GM12878 (cell line): ENCODE data around the gene PVALEF. TPM values are rescaled to one million over a fixed set of nuclear protein-coding genes. Genes with fewer than 3 reads are reported as not detected.

Experiments used
- ATAC-seq: fragments of 200-7000 bp; cut with Tn5 transposase; 3 replicates; pipeline ENCODE4 v1.9.1; 2020; ENCODE audit warnings: mild to moderate bottlenecking, moderate library complexity
- BruUV-seq: library from RNA; stranded (reverse); fragments of 400-500 nt; replicated peaks from 2 replicates; lab custom pipeline; 2021; lab: Mats Ljungman, UMichigan
- CTCF ChIA-PET: fragments of 300-600 bp; sonication (Branson Sonifier 250); formaldehyde crosslinking; extraction: SDS; loops from one replicate; lab custom pipeline; 2021; ENCODE audit warnings: inconsistent platforms; lab: Yijun Ruan, JAX
- POLR2A ChIA-PET: fragments of 350-600 bp; formaldehyde crosslinking; extraction: SDS; loops from one replicate; lab custom pipeline; 2021; ENCODE audit warnings: inconsistent platforms; lab: Charles Lee
- RAD21 ChIA-PET: fragments of 300-600 bp; sonication (Branson Sonifier 250); formaldehyde crosslinking; loops from one replicate; lab custom pipeline; 2023; ENCODE audit warnings: antibody characterized with exemption; ENCODE audit not compliant: unreplicated experiment; lab: Charles Lee
- SMC1A ChIA-PET: fragments of 300-600 bp; sonication (Branson Sonifier 250); formaldehyde crosslinking; loops from one replicate; lab custom pipeline; 2023; ENCODE audit not compliant: unreplicated experiment, uncharacterized antibody; lab: Charles Lee
- DNase-seq: peaks from one replicate; pipeline ENCODE4 v3.0.0-alpha.2; 2011; ENCODE audit warnings: low read depth, low spot score
- FAIRE-seq: peaks from 3 replicates; lab custom pipeline; 2011; peaks lifted over from hg19 to GRCh38; lab: Jason Lieb, UNC
- H2AFZ ChIP-seq: 2 replicates; pipeline ENCODE4 v1.6.0; 2011; ENCODE audit warnings: low read depth, low read length, control low read depth; ENCODE audit not compliant: control insufficient read depth
- H3K27ac ChIP-seq: 2 replicates; pipeline ENCODE4 v1.5.1; 2011; ENCODE audit warnings: control low read depth; ENCODE audit not compliant: control insufficient read depth, insufficient read depth
- H3K27me3 ChIP-seq, 2 experiments: replicated peaks in 1 of 2; 2 replicates each; pipeline versions ENCODE4 v1.6.0 to v1.6.1; 2011; ENCODE audit warnings: low read length in 1 of 2; ENCODE audit not compliant: control insufficient read depth in 2 of 2, insufficient read depth in 2 of 2
- H3K36me3 ChIP-seq, 2 experiments: 2 replicates each; pipeline ENCODE4 v1.5.1; 2011; ENCODE audit warnings: low read length in 1 of 2; ENCODE audit not compliant: control insufficient read depth in 2 of 2, insufficient read depth in 2 of 2
- H3K4me1 ChIP-seq: 2 replicates; pipeline ENCODE4 v1.6.1; 2011; ENCODE audit warnings: mild to moderate bottlenecking, low read length, moderate library complexity, mixed read lengths; ENCODE audit not compliant: control insufficient read depth, insufficient read depth
- H3K4me2 ChIP-seq: 2 replicates; pipeline ENCODE4 v1.6.0; 2011; ENCODE audit warnings: control low read depth; ENCODE audit not compliant: control insufficient read depth, insufficient read depth
- H3K4me3 ChIP-seq: fragments of 200-600 bp; sonication (generic); 2 replicates; pipeline ENCODE4 v1.5.1; 2016
- H3K79me2 ChIP-seq: 2 replicates; pipeline ENCODE4 v1.6.0; 2011; ENCODE audit warnings: low read length; ENCODE audit not compliant: control insufficient read depth, insufficient read depth
- H3K9ac ChIP-seq: 2 replicates; pipeline ENCODE4 v1.8.0; 2011; ENCODE audit warnings: low read length, control low read depth, mixed read lengths; ENCODE audit not compliant: control insufficient read depth, insufficient read depth
- H3K9me3 ChIP-seq: replicated peaks from 3 replicates; pipeline ENCODE4 v1.5.1; 2011; ENCODE audit warnings: mild to moderate bottlenecking, low read length; ENCODE audit not compliant: control insufficient read depth, insufficient read depth
- H4K20me1 ChIP-seq: 2 replicates; pipeline ENCODE4 v1.6.0; 2011; ENCODE audit not compliant: control insufficient read depth, insufficient read depth
- CHD2 ChIP-seq: IDR thresholded peaks from 2 replicates; pipeline ENCODE4 v1.6.1; 2011; ENCODE audit warnings: low read depth, low read length, improper control_type of control experiment, borderline replicate concordance
- CHD4 ChIP-seq: fragments of 200-600 bp; sonication (generic); IDR thresholded peaks from 2 replicates; pipeline ENCODE4 v1.6.1; 2016; ENCODE audit warnings: mild to moderate bottlenecking
- CREM ChIP-seq: IDR thresholded peaks from 2 replicates; pipeline ENCODE4 v1.6.1; 2014; ENCODE audit warnings: antibody characterized with exemption, low read depth
- HDAC6 ChIP-seq: fragments of 200-600 bp; sonication (generic); IDR thresholded peaks from one replicate; pipeline ENCODE4 v1.8.0; 2017; ENCODE audit warnings: antibody characterized with exemption; ENCODE audit not compliant: unreplicated experiment
- IKZF1 ChIP-seq: fragments of 450-650 bp; conservative IDR thresholded peaks from 2 replicates; pipeline ENCODE4 v1.6.1; 2017; ENCODE audit warnings: antibody characterized with exemption, mild to moderate bottlenecking
- IRF4 ChIP-seq: IDR thresholded peaks from 2 replicates; pipeline ENCODE4 v1.6.1; 2011; ENCODE audit warnings: low read depth, low read length
- NR2C1 ChIP-seq: fragments of 450-650 bp; IDR thresholded peaks from 2 replicates; pipeline ENCODE4 v1.6.1; 2017; ENCODE audit warnings: antibody characterized with exemption, mild to moderate bottlenecking, moderate library complexity
- POLR2AphosphoS5 ChIP-seq: IDR thresholded peaks from 2 replicates; pipeline ENCODE4 v1.6.1; 2011; ENCODE audit warnings: mild to moderate bottlenecking, low read length, inconsistent platforms
- RAD51 ChIP-seq: fragments of 450-650 bp; IDR thresholded peaks from 2 replicates; pipeline ENCODE4 v1.6.1; 2016; ENCODE audit warnings: moderate library complexity, mild to moderate bottlenecking, inconsistent platforms
- SMAD5 ChIP-seq: IDR thresholded peaks from 2 replicates; pipeline ENCODE4 v1.6.1; 2016; ENCODE audit warnings: antibody characterized with exemption, low read depth
- SMC3 ChIP-seq: IDR thresholded peaks from 2 replicates; pipeline ENCODE4 v1.6.1; 2011; ENCODE audit warnings: low read length, improper control_type of control experiment, borderline replicate concordance
- SPI1 ChIP-seq: IDR thresholded peaks from 2 replicates; pipeline ENCODE4 v1.6.1; 2011; ENCODE audit warnings: low read depth, mild to moderate bottlenecking, low read length, moderate library complexity, borderline replicate concordance; ENCODE audit not compliant: insufficient read depth
- TCF7 ChIP-seq: IDR thresholded peaks from 2 replicates; pipeline ENCODE4 v1.6.1; 2014; ENCODE audit warnings: antibody characterized with exemption, borderline replicate concordance
- WGBS: methylation state at CpG from one replicate; pipeline ENCODE4 v1.1.6; 2016; ENCODE audit warnings: low lambda C conversion rate; ENCODE audit not compliant: insufficient replicate concordance, insufficient coverage; ENCODE audit errors: missing lambda C conversion rate; 5-methylcytosine and 5-hydroxymethylcytosine counted together
- in situ Hi-C: fragments of 300-500 bp; cut with MboI; formaldehyde crosslinking; loops from 9 replicates; pipeline ENCODE4 v1.14.3; 2018; ENCODE audit warnings: mixed read lengths
- intact Hi-C: fragments of 100-400 bp; cut with micrococcal nuclease; formaldehyde crosslinking; loops from one replicate; pipeline ENCODE4 v1.14.2; 2022; ENCODE audit not compliant: unreplicated experiment
- polyA plus RNA-seq, 11 experiments: library from polyadenylated mRNA; depleted of rRNA in 4 of 11; unstranded in 6 of 11; stranded (reverse) in 5 of 11; fragments of >200 nt; fragmentation: Nextera tagmentation in 4 of 11; fragmentation: Illumina TruSeq in 1 of 11; extraction: Ambion mirVana in 4 of 11; extraction: Trizol in 1 of 11; gene quantifications; 1 replicate in 1 of 11; 2 replicates in 10 of 11; pipeline versions ENCODE4 v1.2.1 to v1.2.3, GENCODE V29; 2011 to 2016; ENCODE audit warnings: inconsistent platforms in 2 of 11, missing spikeins in 2 of 11, low read depth in 1 of 11
- total RNA-seq, 4 experiments: library from RNA; depleted of rRNA in 3 of 4; stranded (reverse); fragments of >200 nt in 3 of 4; fragmentation: Illumina TruSeq in 1 of 4; extraction: Trizol in 1 of 4; gene quantifications; 2 replicates each; pipeline versions ENCODE4 v1.2.1 to v1.2.3, GENCODE V29; 2013 to 2021
- TF ChIP-seq, protein P1 (sequence below): IDR thresholded peaks from 2 replicates; pipeline ENCODE4 v1.6.1; 2011; ENCODE audit warnings: borderline replicate concordance, low read depth, mild to moderate bottlenecking, moderate library complexity, mixed read lengths, low read length; ENCODE audit not compliant: insufficient read depth; ENCODE audit errors: extremely low read length
- TF ChIP-seq, protein P2 (sequence below): fragments of 450-650 bp; IDR thresholded peaks from 2 replicates; pipeline ENCODE4 v1.6.1; 2017; ENCODE audit warnings: mild to moderate bottlenecking
- TF ChIP-seq, protein P3 (sequence below): fragments of 450-650 bp; formaldehyde crosslinking; IDR thresholded peaks from 2 replicates; pipeline ENCODE4 v1.4.0; 2022; ENCODE audit warnings: mild to moderate bottlenecking, moderate library complexity
- TF ChIP-seq, protein P4 (sequence below): IDR thresholded peaks from 2 replicates; pipeline ENCODE4 v1.6.1; 2012; ENCODE audit warnings: low read depth, low read length, improper control_type of control experiment

Gene PVALEF
- total and polyA plus RNA-seq, 10 of the 15 experiments (the other 5 are each of a cell fraction or from before 2014, with no cell fraction given), result not detected

DNA sequence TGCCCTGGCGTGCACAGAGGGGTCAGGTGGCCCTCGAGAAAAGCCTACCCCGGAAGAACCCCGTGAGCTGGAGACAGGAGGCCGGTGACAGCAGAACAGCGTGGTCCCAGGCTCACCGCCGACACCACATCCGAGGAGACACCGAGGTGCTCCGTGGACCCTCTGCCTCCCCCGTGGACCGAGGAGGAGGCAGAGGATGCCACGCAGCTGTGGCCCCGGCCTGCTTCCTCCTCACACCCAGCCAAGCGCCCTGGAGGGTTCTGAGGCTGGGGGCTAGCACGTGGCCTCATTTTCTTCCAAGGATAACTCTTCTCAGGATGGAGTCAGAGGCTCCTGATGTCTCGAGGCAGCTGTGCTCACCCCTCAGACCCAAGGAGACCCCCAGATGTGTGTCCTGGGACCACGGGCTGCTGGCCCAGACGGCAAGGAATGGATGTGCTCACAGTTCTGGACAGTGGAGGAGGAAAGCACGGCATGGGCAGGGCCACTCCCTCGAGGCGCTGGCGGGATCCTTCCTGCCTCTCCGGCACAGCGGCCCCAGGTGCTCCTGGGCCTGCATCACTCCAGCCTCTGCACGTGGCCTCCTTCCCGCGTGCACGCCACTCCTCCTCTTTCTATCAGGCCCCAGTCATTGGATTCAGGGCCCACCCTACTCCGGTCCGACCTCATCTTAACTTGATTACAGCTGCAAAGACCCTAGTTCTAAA is 4.4 kb upstream of the PVALEF start (continued):
- no peak for TF ChIP-seq CREM
- TF ChIP-seq, protein P1, sequence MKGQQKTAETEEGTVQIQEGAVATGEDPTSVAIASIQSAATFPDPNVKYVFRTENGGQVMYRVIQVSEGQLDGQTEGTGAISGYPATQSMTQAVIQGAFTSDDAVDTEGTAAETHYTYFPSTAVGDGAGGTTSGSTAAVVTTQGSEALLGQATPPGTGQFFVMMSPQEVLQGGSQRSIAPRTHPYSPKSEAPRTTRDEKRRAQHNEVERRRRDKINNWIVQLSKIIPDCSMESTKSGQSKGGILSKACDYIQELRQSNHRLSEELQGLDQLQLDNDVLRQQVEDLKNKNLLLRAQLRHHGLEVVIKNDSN, result no peak
- TF ChIP-seq, protein P2, sequence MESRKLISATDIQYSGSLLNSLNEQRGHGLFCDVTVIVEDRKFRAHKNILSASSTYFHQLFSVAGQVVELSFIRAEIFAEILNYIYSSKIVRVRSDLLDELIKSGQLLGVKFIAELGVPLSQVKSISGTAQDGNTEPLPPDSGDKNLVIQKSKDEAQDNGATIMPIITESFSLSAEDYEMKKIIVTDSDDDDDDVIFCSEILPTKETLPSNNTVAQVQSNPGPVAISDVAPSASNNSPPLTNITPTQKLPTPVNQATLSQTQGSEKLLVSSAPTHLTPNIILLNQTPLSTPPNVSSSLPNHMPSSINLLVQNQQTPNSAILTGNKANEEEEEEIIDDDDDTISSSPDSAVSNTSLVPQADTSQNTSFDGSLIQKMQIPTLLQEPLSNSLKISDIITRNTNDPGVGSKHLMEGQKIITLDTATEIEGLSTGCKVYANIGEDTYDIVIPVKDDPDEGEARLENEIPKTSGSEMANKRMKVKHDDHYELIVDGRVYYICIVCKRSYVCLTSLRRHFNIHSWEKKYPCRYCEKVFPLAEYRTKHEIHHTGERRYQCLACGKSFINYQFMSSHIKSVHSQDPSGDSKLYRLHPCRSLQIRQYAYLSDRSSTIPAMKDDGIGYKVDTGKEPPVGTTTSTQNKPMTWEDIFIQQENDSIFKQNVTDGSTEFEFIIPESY, result no peak

DNA sequence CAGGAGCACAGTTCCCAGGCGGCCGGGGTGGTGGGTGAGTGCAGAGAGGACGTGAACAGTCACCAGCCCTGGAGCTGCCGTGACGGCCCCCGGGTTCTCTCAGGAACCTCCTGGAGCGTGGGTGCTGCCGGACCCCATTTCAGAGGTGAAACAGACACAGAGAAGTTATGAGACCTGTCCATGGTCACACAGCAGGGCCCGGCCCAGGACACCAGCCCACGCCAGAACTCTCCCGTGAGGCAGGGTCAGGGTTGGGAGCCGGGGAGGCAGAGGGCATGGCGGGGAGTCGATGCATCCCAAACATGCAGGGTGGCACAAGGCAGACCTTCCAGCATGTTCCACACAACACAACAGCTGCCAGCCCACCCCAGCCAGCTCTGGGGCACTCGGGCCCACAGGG is 3.8 kb upstream of the PVALEF start:
- Histone ChIP-seq H3K9me3 (no peaks in the 10 kb centered on the region), H3K4me3 (no peak overlapping the region), H3K79me2 (no peaks in the 10 kb centered on the region), H3K4me1 (no peaks in the 10 kb centered on the region), H3K4me2 (no peak overlapping the region), H3K27me3 (no peaks in the 10 kb centered on the region; a peak in 2 of 4 replicates), H3K36me3 (no peaks in the 10 kb centered on the region), H4K20me1 (no peaks in the 10 kb centered on the region), H3K27ac (no peak overlapping the region), H3K9ac (no peak overlapping the region), H2AFZ (no peak overlapping the region)
- ATAC-seq (no peak), DNase-seq (no peak), FAIRE-seq (no peak)
- intact Hi-C loops (no loop called here), in situ Hi-C loops (no loop called here)
- POLR2A ChIA-PET, result no interaction called here
- BruUV-seq, result no TSS peak
- CTCF ChIA-PET, result no interaction called here
- RAD21 ChIA-PET, result no interaction called here
- SMC1A ChIA-PET, result no interaction called here
- WGBS, result 40% methylated on average over 15 of the region's 15 CpGs
- no peak for TF ChIP-seq IKZF1
- TF ChIP-seq, protein P3, sequence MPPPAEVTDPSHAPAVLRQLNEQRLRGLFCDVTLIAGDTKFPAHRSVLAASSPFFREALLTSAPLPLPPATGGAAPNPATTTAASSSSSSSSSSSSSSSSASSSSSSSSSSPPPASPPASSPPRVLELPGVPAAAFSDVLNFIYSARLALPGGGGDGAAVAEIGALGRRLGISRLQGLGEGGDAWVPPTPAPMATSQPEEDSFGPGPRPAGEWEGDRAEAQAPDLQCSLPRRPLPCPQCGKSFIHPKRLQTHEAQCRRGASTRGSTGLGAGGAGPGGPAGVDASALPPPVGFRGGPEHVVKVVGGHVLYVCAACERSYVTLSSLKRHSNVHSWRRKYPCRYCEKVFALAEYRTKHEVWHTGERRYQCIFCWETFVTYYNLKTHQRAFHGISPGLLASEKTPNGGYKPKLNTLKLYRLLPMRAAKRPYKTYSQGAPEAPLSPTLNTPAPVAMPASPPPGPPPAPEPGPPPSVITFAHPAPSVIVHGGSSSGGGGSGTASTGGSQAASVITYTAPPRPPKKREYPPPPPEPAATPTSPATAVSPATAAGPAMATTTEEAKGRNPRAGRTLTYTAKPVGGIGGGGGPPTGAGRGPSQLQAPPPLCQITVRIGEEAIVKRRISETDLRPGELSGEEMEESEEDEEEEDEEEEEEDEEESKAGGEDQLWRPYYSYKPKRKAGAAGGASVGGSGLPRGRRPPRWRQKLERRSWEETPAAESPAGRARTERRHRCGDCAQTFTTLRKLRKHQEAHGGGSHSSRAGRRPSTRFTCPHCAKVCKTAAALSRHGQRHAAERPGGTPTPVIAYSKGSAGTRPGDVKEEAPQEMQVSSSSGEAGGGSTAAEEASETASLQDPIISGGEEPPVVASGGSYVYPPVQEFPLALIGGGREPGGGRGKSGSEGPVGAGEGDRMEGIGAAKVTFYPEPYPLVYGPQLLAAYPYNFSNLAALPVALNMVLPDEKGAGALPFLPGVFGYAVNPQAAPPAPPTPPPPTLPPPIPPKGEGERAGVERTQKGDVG (CRISPR knock-in tag), result no peak
- no peak for TF ChIP-seq POLR2AphosphoS5
- no peak for TF ChIP-seq CHD4
- no peak for TF ChIP-seq TCF7
- TF ChIP-seq, protein P4, sequence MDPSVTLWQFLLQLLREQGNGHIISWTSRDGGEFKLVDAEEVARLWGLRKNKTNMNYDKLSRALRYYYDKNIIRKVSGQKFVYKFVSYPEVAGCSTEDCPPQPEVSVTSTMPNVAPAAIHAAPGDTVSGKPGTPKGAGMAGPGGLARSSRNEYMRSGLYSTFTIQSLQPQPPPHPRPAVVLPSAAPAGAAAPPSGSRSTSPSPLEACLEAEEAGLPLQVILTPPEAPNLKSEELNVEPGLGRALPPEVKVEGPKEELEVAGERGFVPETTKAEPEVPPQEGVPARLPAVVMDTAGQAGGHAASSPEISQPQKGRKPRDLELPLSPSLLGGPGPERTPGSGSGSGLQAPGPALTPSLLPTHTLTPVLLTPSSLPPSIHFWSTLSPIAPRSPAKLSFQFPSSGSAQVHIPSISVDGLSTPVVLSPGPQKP, result no peak
- TF ChIP-seq SMAD5, result no peak
- TF ChIP-seq SPI1, result no peak
- no peak for TF ChIP-seq HDAC6
- no peak for TF ChIP-seq SMC3
- TF ChIP-seq CHD2, result no peak
- no peak for TF ChIP-seq RAD51
- no peak for TF ChIP-seq IRF4
- no peak for TF ChIP-seq NR2C1
